Panc1 (cell line): ENCODE data around the gene GANAB. TPM values are rescaled to one million over a fixed set of nuclear protein-coding genes. Genes with fewer than 3 reads are reported as not detected.

Experiments used
- ATAC-seq: fragments of 200-7000 bp; cut with Tn5 transposase; 2 replicates; pipeline ENCODE4 v1.9.1; 2020; ENCODE audit warnings: mild to moderate bottlenecking, moderate library complexity
- BruUV-seq: library from RNA; stranded (reverse); fragments of 400-500 nt; replicated peaks from 2 replicates; lab custom pipeline; 2021; lab: Mats Ljungman, UMichigan
- CTCF ChIA-PET: fragments of 300-600 bp; sonication (Branson Sonifier 250); formaldehyde crosslinking; loops from one replicate; lab custom pipeline; 2022; ENCODE audit warnings: antibody characterized with exemption; lab: Charles Lee
- POLR2A ChIA-PET: fragments of 300-600 bp; sonication (Branson Sonifier 250); formaldehyde crosslinking; loops from one replicate; lab custom pipeline; 2022; ENCODE audit warnings: antibody characterized with exemption; lab: Charles Lee
- DNase-seq: peaks from one replicate; pipeline ENCODE4 v3.0.0-alpha.2; 2010; ENCODE audit warnings: low read depth, low spot score
- H3K27ac ChIP-seq: 2 replicates; pipeline ENCODE4 v1.5.1; 2011; ENCODE audit warnings: mild to moderate bottlenecking, low read length, inconsistent platforms
- H3K27me3 ChIP-seq: fragments of 200-500 bp; sonication (Bioruptor generic); 2 replicates; pipeline ENCODE4 v1.6.0; 2014; ENCODE audit warnings: low read length, inconsistent platforms; ENCODE audit not compliant: control insufficient read depth, insufficient read depth
- H3K36me3 ChIP-seq: fragments of 200-500 bp; sonication (Bioruptor generic); 2 replicates; pipeline ENCODE4 v1.5.1; 2014; ENCODE audit warnings: inconsistent platforms, mild to moderate bottlenecking, low read length, moderate library complexity; ENCODE audit not compliant: control insufficient read depth, insufficient read depth
- H3K4me1 ChIP-seq: 2 replicates; pipeline ENCODE4 v1.5.1; 2011; ENCODE audit warnings: inconsistent platforms, mild to moderate bottlenecking, low read length, moderate library complexity; ENCODE audit not compliant: control insufficient read depth, insufficient read depth
- H3K4me3 ChIP-seq, 2 experiments: 2 replicates each; pipeline ENCODE4 v1.5.1; 2011 to 2012; ENCODE audit warnings: low read depth in 2 of 2, low read length in 2 of 2, mild to moderate bottlenecking in 2 of 2, inconsistent platforms in 1 of 2, moderate library complexity in 1 of 2
- H3K9me3 ChIP-seq: fragments of 200-500 bp; sonication (Bioruptor generic); 2 replicates; pipeline ENCODE4 v1.5.1; 2014; ENCODE audit warnings: low read depth, mild to moderate bottlenecking, inconsistent platforms, low read length, moderate library complexity; ENCODE audit not compliant: control insufficient read depth, insufficient read depth
- POLR2AphosphoS5 ChIP-seq: IDR thresholded peaks from 2 replicates; pipeline ENCODE4 v1.6.1; 2012; ENCODE audit warnings: mild to moderate bottlenecking, low read depth, low read length, moderate library complexity
- SIN3A ChIP-seq: IDR thresholded peaks from 2 replicates; pipeline ENCODE4 v1.6.1; 2012; ENCODE audit warnings: low read depth, mild to moderate bottlenecking, low read length, moderate library complexity, borderline replicate concordance; ENCODE audit not compliant: insufficient read depth
- TCF7L2 ChIP-seq: IDR thresholded peaks from 2 replicates; pipeline ENCODE4 v1.6.1; 2011; ENCODE audit warnings: mild to moderate bottlenecking, low read depth, low read length, inconsistent platforms
- in situ Hi-C: cut with HindIII; loops from 2 replicates; pipeline ENCODE4 v1.10.0; 2016; ENCODE audit warnings: low sequenced_read_pairs, low pct_unique_long_range_greater_than_20kb
- intact Hi-C: fragments of 100-400 bp; cut with micrococcal nuclease; formaldehyde crosslinking; loops from one replicate; pipeline ENCODE4 v1.10.0; 2022; ENCODE audit not compliant: unreplicated experiment
- total RNA-seq: library from RNA; stranded (reverse); gene quantifications from one replicate; pipeline ENCODE4 v1.2.1, GENCODE V29; 2021; ENCODE audit not compliant: unreplicated experiment
- TF ChIP-seq, protein P1 (sequence below): fragments of 450-650 bp; IDR thresholded peaks from 2 replicates; pipeline ENCODE4 v1.5.1; 2017; ENCODE audit warnings: mild to moderate bottlenecking
- TF ChIP-seq, protein P2 (sequence below), 2 experiments: IDR thresholded peaks; 2 replicates each; pipeline ENCODE4 v1.6.1; 2011 to 2012; ENCODE audit warnings: low read depth in 2 of 2, control low read depth in 1 of 2, low read length in 1 of 2, mild to moderate bottlenecking in 1 of 2, moderate library complexity in 1 of 2; ENCODE audit not compliant: insufficient read depth in 1 of 2

GANAB gene
- total RNA-seq, 1 experiment from 2014 or later, result 415 TPM

DNA sequence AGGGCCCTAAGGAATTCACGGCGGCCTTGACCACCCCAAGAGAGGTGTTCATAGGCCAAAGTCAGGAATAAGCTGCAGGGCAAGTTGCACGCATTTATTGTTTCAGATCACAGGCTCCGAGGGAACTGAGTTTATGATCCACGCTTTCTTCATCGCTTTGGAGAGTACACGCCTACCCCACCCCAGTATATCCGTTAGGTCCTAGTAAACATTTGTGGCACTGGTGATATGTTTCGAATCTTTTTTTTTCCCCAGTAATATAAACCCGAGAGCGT lies 805 bp downstream of the GANAB start:
- TF ChIP-seq SIN3A, result no peak
- TF ChIP-seq, protein P1, sequence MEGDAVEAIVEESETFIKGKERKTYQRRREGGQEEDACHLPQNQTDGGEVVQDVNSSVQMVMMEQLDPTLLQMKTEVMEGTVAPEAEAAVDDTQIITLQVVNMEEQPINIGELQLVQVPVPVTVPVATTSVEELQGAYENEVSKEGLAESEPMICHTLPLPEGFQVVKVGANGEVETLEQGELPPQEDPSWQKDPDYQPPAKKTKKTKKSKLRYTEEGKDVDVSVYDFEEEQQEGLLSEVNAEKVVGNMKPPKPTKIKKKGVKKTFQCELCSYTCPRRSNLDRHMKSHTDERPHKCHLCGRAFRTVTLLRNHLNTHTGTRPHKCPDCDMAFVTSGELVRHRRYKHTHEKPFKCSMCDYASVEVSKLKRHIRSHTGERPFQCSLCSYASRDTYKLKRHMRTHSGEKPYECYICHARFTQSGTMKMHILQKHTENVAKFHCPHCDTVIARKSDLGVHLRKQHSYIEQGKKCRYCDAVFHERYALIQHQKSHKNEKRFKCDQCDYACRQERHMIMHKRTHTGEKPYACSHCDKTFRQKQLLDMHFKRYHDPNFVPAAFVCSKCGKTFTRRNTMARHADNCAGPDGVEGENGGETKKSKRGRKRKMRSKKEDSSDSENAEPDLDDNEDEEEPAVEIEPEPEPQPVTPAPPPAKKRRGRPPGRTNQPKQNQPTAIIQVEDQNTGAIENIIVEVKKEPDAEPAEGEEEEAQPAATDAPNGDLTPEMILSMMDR, result no peak
- TF ChIP-seq, protein P2, sequence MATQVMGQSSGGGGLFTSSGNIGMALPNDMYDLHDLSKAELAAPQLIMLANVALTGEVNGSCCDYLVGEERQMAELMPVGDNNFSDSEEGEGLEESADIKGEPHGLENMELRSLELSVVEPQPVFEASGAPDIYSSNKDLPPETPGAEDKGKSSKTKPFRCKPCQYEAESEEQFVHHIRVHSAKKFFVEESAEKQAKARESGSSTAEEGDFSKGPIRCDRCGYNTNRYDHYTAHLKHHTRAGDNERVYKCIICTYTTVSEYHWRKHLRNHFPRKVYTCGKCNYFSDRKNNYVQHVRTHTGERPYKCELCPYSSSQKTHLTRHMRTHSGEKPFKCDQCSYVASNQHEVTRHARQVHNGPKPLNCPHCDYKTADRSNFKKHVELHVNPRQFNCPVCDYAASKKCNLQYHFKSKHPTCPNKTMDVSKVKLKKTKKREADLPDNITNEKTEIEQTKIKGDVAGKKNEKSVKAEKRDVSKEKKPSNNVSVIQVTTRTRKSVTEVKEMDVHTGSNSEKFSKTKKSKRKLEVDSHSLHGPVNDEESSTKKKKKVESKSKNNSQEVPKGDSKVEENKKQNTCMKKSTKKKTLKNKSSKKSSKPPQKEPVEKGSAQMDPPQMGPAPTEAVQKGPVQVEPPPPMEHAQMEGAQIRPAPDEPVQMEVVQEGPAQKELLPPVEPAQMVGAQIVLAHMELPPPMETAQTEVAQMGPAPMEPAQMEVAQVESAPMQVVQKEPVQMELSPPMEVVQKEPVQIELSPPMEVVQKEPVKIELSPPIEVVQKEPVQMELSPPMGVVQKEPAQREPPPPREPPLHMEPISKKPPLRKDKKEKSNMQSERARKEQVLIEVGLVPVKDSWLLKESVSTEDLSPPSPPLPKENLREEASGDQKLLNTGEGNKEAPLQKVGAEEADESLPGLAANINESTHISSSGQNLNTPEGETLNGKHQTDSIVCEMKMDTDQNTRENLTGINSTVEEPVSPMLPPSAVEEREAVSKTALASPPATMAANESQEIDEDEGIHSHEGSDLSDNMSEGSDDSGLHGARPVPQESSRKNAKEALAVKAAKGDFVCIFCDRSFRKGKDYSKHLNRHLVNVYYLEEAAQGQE (IDR thresholded peaks at IDR 0.05; ENCODE audit: insufficient read depth in 1 of 2, low read depth in 2 of 2, low read length in 1 of 2), result no peak
- no peak for TF ChIP-seq POLR2AphosphoS5
- TF ChIP-seq TCF7L2, result no peak
- Histone ChIP-seq H3K27ac (peak overlapping the region; percentile 80), H3K36me3 (no peaks in the 10 kb centered on the region), H3K9me3 (no peaks in the 10 kb centered on the region), H3K4me3 (peak overlapping the region; percentile 69 to 92), H3K27me3 (no peaks in the 10 kb centered on the region), H3K4me1 (peaks cover 21% of the 10 kb centered on the region)
- BruUV-seq, result TSS peak; percentile 72
- no peak for DNase-seq
- ChIA-PET POLR2A (interaction anchor here (0.5 to 0.6 kb wide), 2 partner anchors 23 to 39 kb away, joined by 4 to 13 read pairs; no protein-coding TSS in a partner anchor), CTCF (no interaction called here)
- in situ Hi-C loops (no loop called here), intact Hi-C loops (no loop called here)
- ATAC-seq, result no peak

DNA sequence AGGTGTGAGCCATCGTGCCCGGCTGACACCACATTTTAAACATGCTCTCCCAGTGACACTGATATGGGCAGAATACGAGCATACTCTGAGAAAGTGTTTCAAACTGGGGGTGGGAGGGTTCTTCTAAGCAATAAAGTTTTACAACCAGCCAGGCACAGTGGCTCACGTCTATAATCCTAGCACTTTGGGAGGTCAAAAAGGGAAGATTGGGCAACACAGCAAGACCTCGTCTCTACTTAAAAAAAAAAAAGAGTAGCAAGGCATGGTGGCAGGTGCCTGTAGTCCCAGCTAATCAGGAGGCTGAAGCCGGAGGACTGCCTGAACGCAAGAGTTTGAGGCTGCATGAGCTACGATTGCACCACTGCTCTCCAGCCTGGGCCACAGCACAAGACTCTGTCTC lies 2.2 kb downstream of the GANAB start:
- ChIA-PET POLR2A (no interaction called here), CTCF (no interaction called here)
- DNase-seq (no peak), ATAC-seq (no peak)
- intact Hi-C loops (no loop called here), in situ Hi-C loops (no loop called here)
- Histone ChIP-seq H3K27me3 (no peaks in the 10 kb centered on the region), H3K36me3 (no peaks in the 10 kb centered on the region), H3K4me3 (no peak overlapping the region), H3K4me1 (peaks cover 21% of the 10 kb centered on the region), H3K9me3 (no peaks in the 10 kb centered on the region), H3K27ac (no peak overlapping the region)
- no peak for TF ChIP-seq TCF7L2
- TF ChIP-seq, protein P1, result no peak
- TF ChIP-seq, protein P2 (IDR thresholded peaks at IDR 0.05; ENCODE audit: insufficient read depth in 1 of 2, low read depth in 2 of 2, low read length in 1 of 2), result no peak
- no TSS peak for BruUV-seq
